Fibroblast of lung (primary cell): Measurements from ENCODE around the gene GNLY.

ENCODE experiments used
- EZH2 ChIP-seq: IDR thresholded peaks from 2 replicates; pipeline ENCODE4 v1.5.1; 2012; ENCODE audit warnings: low read length, control low read depth, mild to moderate bottlenecking; ENCODE audit errors: missing control alignments
- TF ChIP-seq, protein P1 (sequence below), 2 donors: IDR thresholded peaks in 1 of 2; conservative IDR thresholded peaks in 1 of 2; 1 replicate in 1 of 2; 2 replicates in 1 of 2; pipeline ENCODE4 v1.5.1; 2011 to 2012; ENCODE audit warnings: low read length in 2 of 2, control low read depth in 1 of 2, inconsistent platforms in 1 of 2, low read depth in 1 of 2, mild to moderate bottlenecking in 1 of 2

DNA sequence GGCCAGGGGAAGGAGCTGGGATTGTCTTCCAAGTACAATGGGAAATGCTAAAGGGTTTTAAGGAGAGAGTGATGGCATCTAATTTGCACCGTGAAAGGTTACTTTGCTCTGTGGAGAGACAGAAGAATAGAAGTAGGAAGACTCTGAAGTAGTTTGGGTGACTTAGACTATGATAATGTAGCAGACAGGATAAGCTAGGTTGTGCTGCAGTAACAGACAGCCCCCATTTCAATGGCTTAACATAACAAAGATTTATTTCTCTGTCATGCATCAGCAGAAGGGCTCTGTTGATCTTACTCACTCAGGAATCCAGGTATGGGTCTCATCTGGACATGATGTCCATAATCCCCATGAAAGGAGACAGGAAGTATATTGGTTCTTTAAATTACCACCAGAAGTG, 26.4 kb downstream of the GNLY start:
- TF ChIP-seq, protein P1, sequence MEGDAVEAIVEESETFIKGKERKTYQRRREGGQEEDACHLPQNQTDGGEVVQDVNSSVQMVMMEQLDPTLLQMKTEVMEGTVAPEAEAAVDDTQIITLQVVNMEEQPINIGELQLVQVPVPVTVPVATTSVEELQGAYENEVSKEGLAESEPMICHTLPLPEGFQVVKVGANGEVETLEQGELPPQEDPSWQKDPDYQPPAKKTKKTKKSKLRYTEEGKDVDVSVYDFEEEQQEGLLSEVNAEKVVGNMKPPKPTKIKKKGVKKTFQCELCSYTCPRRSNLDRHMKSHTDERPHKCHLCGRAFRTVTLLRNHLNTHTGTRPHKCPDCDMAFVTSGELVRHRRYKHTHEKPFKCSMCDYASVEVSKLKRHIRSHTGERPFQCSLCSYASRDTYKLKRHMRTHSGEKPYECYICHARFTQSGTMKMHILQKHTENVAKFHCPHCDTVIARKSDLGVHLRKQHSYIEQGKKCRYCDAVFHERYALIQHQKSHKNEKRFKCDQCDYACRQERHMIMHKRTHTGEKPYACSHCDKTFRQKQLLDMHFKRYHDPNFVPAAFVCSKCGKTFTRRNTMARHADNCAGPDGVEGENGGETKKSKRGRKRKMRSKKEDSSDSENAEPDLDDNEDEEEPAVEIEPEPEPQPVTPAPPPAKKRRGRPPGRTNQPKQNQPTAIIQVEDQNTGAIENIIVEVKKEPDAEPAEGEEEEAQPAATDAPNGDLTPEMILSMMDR (conservative IDR thresholded peaks at IDR 0.05 in 1 of 2, IDR thresholded peaks at IDR 0.05 in 1 of 2; ENCODE audit: low read depth in 1 of 2, low read length in 2 of 2), result no peak
- no peak for TF ChIP-seq EZH2
